ENCODE results near the gene KDM4F.

GRCh38 chr11:95086151-95086550, 36.9 kb downstream of the KDM4F start:
- no peak for TF ChIP-seq POLR2A (IDR thresholded peaks at IDR 0.05)
- TF ChIP-seq CTCF (IDR thresholded peaks at IDR 0.05), result no peak
